Dermis microvascular lymphatic vessel endothelial cell (primary cell): Measurements from ENCODE around the gene RAD51D. TPM values are rescaled to one million over a fixed set of nuclear protein-coding genes. Genes with fewer than 3 reads are reported as not detected.
"Not testable (repeated sequence)": the region's sequence is repeated elsewhere in the genome, so short reads cannot be mapped to it uniquely, and the experiment has no call there.

Source experiments
- DNase-seq, 2 donors: peaks; one replicate each; pipeline versions ENCODE4 v3.0.0 to v3.0.0-alpha.2; 2010; ENCODE audit warnings: low read depth in 2 of 2
- total RNA-seq: library from RNA; depleted of rRNA; stranded (reverse); fragments of >200 nt; gene quantifications from 2 replicates; pipeline ENCODE4 v1.2.1, GENCODE V29; 2014

RAD51D gene
- total RNA-seq, 1 donor from 2014 or later: 7.7 TPM

- not testable (repeated sequence) for DNase-seq
These were observed 29.0 kb downstream of the RAD51D start for GRCh38 chr17:35090707-35091106.

GRCh38 chr17:35089586-35090296 is 29.9 kb downstream of the RAD51D start:
- DNase-seq: peak; percentile 26 to 74

DNA sequence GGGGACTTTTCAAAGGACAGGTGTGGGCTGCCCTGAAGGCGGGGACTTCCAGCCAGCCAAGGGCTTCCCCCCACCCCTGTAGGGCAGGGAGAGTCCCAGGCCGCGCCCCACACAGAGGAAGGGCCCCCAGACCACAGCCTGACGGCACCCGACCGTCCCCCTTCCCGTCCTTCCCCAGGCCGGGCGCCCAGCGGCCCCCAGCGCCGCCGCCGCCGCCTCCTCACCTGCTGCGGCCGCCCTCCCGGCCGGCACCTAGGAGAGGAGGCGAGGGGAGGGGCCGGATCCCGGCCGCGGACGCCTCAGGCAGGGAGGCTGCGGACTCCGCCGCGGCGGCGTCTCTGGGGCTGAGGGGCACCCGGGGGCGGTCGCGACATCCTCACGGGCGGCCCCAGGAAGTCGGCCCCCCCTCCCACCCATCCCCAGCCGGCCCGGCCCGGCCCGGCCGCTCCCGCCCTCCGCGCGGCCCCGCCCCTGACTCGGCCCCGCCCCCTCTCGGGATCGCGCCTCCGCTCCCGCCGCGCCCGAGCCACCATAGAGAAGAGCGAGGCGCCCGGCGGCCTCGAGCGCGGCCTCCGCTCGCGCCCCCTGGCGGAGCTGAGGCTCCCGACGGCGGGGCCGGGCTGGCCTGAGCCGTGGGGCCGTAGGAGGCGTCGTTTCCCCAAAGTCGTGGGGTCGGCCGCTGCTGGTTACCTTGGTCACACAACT is 30.6 kb downstream of the RAD51D start:
- peak; percentile 35 to 83 for DNase-seq

GRCh38 chr17:35088356-35088880 is 31.2 kb downstream of the RAD51D start:
- peak in 1 of 2 donors; percentile 60 for DNase-seq

DNA sequence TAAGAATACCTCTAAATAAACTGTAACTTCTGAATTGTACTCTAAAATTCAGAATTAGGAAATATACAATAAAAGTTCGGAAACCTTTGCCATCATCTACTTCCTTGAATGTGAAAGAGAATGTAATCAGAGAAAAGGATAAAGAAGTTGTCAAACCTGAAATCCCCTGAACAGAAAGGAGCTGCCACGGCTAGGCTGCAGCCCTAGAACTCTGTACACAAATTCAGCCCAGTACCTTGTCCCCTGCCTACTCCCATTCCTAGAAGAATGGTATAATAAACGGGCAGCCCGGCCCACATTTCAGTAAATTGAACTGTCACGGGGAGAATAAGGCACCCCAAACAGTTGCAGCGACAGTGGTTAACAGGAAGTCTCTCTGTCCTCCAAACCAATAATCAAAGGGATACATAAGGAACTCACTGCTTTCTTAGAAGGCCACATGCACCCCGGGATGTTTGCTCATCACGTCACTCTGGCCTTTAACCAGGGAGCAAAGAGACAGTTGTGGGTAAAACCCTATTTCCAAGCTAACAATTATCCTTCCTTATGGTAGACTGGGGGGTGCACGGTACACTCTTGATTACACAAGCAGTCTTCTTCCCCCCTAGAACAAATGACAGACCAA is 31.8 kb downstream of the RAD51D start:
- peak in 1 of 2 donors; percentile 9 for DNase-seq

GRCh38 chr17:35086931-35087573 is 32.6 kb downstream of the RAD51D start:
- no peak for DNase-seq

DNA sequence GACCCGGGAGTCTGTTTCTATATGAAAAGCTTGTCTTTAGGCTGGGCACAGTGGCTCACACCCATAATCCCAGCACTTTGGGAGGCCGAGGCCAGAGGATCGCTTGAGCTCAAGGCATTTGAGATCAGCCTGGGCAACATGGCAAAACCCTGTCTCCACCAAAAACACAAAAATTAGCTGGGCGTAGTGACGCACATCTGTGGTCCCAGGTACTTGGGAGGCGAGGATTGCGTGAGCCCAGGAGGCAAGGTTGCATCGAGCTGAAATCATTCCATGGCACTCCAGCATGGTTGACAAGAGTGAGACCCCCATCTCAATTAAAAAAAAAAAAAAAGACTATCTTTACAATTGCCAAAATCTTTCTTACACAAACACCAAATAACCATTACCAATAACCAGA is 33.5 kb downstream of the RAD51D start:
- no peak for DNase-seq

- no peak for DNase-seq
These were observed 34.7 kb downstream of the RAD51D start for GRCh38 chr17:35084987-35085386.

DNA sequence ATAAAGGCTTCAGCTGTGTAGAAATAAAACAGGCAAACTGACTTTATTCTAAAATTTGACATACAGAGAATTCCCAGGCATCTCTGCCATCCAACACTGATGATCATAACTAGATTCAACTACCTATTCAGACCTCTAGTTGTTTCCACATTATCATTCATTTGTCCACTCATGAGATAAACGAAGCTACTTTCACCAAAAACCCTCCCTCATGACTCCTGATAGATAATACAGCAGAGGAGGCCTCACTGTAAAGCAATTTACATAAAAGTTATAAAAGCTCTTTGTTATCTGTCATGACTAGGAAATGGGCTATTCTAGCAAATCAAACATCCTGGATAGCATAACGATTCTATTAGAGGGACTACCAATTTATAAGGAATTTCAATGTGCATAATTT is 36.6 kb downstream of the RAD51D start:
- DNase-seq: no peak

- DNase-seq: peak in 1 of 2 donors; percentile 50
These were observed 37.5 kb downstream of the RAD51D start for GRCh38 chr17:35082073-35082657.

- no peak for DNase-seq
These were observed 38.0 kb downstream of the RAD51D start for GRCh38 chr17:35081638-35082037.

DNA sequence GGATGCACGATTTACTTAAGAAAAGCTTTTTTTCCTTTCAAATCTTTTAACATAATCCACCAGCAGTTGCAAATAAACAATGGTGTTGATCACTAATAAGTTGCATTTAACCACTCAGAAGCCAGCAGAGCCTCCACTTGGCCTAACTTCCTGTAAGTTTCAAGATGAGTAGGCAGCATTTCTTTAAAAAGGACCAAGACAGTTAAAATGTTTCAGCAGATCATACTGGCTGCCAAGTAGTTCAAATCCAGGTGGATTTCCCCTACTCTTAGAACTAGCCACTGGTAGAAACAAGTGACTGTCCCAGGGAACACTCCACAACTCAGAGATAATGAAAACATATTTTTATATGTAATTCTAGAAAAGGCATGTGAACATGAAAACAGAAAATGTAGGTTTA is 39.1 kb downstream of the RAD51D start:
- DNase-seq: no peak

- peak in 1 of 2 donors; percentile 36 for DNase-seq
These were observed 39.9 kb downstream of the RAD51D start for GRCh38 chr17:35079547-35080423.

- DNase-seq: no peak
These were observed 42.8 kb downstream of the RAD51D start for GRCh38 chr17:35076874-35077273.

DNA sequence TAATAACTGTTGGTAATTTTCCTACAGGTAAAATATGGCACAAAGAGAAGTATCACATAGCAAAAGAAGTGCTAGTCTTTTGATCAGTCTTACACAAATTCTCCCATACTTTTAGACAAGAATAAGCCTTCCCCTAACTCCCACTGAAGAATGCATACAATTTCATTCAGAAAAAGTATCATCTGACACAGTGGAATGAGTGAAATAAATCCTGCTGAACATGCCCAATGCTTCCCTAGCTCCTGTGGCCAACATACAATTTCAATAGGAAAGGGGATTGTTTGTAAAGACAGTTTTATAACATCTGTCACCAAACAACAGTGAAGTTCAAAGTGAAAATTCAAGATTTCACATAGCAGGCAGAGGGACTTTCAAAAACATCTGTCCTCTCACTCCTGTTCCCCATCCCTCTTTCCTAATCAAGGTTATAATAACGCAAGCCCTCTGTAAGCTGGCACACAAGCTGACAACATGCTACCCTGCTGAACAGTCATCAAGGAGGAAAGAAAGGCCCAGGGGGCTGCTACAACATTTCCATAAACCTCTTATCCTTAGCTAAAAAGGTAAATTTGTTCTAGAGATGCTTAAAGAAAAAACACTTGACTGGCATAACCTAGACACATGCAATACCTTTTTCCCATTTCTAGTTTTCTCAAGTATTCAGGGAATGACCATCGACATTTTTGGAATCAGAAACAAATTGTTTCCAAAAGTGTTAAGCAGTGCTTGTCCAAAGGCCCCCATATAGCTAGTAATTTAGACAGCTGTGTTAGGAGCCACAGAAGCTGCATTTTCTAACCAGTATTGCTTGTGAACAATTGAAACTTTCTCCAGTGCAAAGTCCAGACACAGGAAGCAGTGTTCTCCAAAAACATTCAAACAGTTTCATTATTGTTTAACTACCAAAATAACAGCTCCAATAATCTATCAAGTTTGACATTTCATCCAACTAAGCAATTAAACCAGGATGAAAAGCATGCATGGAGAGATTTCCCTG is 44.7 kb downstream of the RAD51D start:
- peak in 1 of 2 donors; percentile 15 for DNase-seq

DNA sequence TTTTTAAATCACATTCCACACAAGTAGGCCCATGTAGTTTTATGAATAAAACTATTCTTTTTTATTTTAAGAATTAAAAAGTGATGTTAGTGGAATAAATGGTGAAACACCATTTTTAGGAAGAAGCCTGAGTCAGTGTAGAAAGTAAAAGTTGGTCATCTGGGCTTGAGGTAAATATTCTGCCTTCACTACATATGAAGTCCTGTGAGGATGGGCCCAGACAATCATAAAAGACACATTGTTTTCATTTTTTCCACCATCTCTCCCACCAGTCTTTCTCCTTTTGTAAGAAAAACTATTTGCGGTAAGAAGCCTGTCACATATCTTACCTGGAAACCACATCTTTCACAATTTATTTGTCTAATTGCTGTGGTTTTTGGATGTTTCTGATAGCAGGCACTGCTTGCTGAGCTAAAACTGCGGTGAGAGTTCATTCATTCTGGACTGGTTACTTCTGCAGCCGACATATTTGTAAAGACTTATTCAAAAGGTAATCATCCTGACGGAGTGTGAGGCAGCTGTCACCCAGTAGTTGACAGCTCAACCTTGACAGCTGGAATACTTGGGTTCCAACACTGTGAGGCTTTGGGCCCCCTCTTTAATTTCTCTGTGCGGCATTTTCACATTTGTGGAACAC is 45.6 kb downstream of the RAD51D start:
- DNase-seq: no peak

DNA sequence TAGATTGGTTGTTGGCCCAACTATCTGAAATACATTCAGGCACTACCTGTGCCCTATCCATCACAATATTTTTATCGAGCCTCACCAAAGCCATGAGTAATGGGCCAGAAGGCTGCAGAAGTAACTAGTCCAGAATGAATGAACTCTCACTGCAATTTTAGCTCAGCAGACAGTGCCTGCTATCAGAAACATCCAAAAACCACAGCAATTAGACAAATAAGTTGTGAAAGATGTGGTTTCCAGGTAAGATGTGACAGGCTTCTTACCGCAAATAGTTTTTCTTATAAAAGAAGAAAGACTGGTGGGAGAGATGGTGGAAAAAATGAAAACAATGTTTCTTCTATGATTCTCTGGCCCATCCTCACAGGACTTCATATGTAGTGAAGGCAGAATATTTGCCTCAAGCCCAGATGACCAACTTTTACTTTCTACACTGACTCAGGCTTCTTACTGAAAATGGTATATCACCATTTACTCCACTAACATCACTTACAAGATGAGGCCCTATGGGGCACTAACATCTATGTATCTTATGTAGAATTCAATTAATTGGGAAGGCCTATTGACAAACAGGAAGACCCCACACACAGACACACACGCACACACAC is 46.4 kb downstream of the RAD51D start:
- no peak for DNase-seq

DNA sequence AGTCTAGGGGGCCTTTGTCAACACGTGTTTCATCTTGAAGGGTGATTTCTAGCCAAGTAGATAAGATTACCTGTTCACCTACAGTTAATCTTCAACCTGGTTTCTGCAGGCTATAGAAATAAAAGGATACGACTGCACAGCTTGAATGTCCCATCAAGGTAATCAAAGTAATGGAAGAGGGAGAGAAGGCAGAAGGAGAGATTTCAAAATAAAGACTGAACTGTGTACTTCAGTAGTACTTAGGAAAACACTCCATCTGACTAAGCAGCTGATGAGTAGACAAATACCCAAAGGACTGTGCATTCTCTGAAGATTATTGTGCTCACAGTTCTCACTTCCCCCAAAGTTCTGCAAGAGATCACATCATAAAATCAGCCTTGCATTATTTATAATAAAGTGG is 50.3 kb downstream of the RAD51D start:
- no peak for DNase-seq
